Mucosa of descending colon (tissue), 3 donors: ENCODE results near the gene GLT6D1. TPM values are rescaled to one million over a fixed set of nuclear protein-coding genes. Genes with fewer than 3 reads are reported as not detected.

Experiments used
- ATAC-seq: fragments of 200-7000 bp; cut with Tn5 transposase; one replicate; pipeline ENCODE4 v1.9.1; 2020; ENCODE audit warnings: mild to moderate bottlenecking, moderate library complexity
- DNase-seq, 3 donors: peaks; one replicate each; pipeline ENCODE4 v3.0.0-alpha.2; 2020
- H3K36me3 ChIP-seq: fragments of 200-600 bp; one replicate; pipeline ENCODE4 v1.8.0; 2021; ENCODE audit warnings: low read depth, mild to moderate bottlenecking
- H3K4me1 ChIP-seq: fragments of 200-600 bp; one replicate; pipeline ENCODE4 v1.8.0; 2021; ENCODE audit warnings: low read depth, mild to moderate bottlenecking
- H3K4me3 ChIP-seq: fragments of 200-600 bp; one replicate; pipeline ENCODE4 v1.8.0; 2021; ENCODE audit warnings: mild to moderate bottlenecking
- H3K9me3 ChIP-seq: fragments of 200-600 bp; one replicate; pipeline ENCODE4 v1.8.0; 2021; ENCODE audit warnings: mild to moderate bottlenecking
- intact Hi-C, 2 donors: fragments of 100-400 bp; cut with DNase I in 1 of 2; cut with micrococcal nuclease in 1 of 2; formaldehyde crosslinking; loops; one replicate each; pipeline versions ENCODE4 v1.11.0 to v1.11.1; 2022; cut with DNase I, micrococcal nuclease
- total RNA-seq, 3 donors: library from RNA; stranded (reverse); fragmentation: NEBNext Ultra II Directional in 2 of 3; extraction: Animal tissue kit (Norgen Biotek cat#: 25700) in 2 of 3; gene quantifications; one replicate each; pipeline versions ENCODE4 v1.2.1 to v1.2.4, GENCODE V29; 2021 to 2023
- TF ChIP-seq, protein P1 (sequence below): fragments of 200-600 bp; IDR thresholded peaks from one replicate; pipeline ENCODE4 v1.8.0; 2022; ENCODE audit warnings: antibody characterized with exemption, mild to moderate bottlenecking
- donor health status: DM: no; HTN: no; CAD: no; lungs with moderate emphysema.
- donor health status: DM: no; HTN: no; CAD: no.
- donor health status: DM: no; HTN: yes; CAD: no.

GLT6D1 gene
- total RNA-seq, 3 donors from 2014 or later, result not detected

DNA sequence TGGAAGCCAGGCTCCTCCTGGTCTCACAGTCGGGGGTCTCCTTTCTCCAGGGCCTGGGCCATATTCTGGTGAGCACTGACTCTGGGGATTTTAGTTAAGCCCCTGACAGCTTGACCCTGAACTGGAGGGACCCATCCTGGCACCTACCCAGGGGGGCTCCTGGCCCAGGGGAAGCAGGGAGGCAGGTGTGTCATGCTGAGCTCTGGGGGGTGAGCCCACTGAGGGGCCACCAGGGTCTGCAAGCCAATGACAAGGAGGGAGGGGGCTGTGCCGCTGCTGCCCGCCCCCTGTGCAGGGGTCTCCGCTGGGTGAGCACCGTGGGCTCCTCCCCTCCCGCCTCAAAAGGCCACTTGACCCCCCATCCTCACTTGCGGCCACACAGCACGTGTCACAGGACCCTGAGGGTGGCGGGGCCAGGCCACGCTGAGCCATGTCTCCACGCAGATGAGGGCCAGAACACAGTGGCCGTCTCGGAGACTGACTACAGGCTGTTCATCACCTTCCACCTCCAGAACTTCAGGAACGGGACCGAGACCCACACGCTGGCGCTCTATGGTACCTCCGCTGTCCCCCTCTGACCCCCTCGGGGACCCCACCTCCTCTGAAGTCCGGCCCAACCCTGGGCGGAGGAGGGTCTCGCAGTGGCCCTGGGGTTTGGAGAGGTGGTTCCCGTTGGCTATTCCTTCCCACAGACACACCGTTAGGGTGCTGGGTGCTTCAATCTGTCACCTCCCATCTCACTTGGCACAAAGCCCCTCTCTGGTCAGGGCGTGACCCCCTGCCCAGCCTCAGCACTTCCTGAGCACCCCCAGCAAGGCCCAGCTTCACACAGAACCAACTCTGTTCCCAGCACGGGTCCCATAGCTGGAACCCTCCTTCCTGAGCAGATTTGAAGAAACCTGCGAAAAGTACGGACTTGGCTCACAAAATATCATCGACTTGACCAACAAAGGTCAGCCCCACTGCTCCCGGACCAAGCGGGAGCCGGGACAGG is 25.8 kb upstream of the GLT6D1 start:
- Histone ChIP-seq H3K9me3 (no peaks in the 10 kb centered on the region), H3K4me1 (no peaks in the 10 kb centered on the region), H3K4me3 (no peak overlapping the region), H3K36me3 (no peaks in the 10 kb centered on the region)
- ATAC-seq (no peak), DNase-seq (no peak)
- intact Hi-C loops, result no loop called here
- TF ChIP-seq, protein P1, sequence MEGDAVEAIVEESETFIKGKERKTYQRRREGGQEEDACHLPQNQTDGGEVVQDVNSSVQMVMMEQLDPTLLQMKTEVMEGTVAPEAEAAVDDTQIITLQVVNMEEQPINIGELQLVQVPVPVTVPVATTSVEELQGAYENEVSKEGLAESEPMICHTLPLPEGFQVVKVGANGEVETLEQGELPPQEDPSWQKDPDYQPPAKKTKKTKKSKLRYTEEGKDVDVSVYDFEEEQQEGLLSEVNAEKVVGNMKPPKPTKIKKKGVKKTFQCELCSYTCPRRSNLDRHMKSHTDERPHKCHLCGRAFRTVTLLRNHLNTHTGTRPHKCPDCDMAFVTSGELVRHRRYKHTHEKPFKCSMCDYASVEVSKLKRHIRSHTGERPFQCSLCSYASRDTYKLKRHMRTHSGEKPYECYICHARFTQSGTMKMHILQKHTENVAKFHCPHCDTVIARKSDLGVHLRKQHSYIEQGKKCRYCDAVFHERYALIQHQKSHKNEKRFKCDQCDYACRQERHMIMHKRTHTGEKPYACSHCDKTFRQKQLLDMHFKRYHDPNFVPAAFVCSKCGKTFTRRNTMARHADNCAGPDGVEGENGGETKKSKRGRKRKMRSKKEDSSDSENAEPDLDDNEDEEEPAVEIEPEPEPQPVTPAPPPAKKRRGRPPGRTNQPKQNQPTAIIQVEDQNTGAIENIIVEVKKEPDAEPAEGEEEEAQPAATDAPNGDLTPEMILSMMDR, result no peak

DNA sequence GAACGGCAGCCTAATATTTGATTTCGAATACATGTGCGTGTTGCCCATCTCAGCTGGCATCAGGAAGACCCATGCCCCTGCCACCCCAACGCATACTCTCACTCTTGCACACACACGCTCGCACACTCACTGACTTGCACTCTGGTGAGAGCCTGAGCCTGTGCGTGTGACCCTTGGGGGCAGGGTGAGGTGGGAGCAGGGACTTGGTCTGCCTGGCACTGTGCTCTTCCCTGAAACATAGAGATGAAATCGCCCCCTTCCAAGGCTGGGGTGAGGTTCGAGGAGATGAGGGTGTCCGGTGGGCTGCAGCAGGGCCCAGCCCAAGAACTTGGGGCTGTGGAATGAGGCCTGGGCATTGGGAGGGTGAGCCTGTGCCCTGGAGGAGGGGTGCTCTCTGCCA is 24.9 kb upstream of the GLT6D1 start:
- Histone ChIP-seq H3K4me1 (no peaks in the 10 kb centered on the region), H3K36me3 (no peaks in the 10 kb centered on the region), H3K4me3 (no peak overlapping the region), H3K9me3 (no peaks in the 10 kb centered on the region)
- DNase-seq (no peak), ATAC-seq (no peak)
- TF ChIP-seq, protein P1, result no peak
- intact Hi-C loops, result no loop called here

DNA sequence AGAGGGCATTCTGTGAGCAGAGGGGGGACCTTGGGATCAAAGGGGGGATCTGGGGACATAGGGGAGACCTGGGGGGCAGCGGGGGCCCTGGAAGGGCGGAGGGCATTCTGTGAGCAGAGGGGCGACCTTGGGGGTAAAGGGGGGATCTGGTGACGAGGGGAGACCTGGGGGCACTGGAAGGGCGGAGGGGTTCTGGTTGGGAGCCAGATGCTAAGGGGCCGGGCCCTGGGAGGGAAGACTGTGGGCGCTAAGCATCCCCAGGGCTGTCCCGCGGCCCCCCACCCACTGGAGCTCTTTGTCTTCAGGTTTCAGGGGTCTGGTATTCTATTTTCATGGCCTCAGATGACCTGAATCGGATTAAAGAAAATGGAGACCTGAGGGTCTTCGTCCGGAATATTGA is 24.5 kb upstream of the GLT6D1 start:
- H3K9me3 ChIP-seq, result no peaks in the 10 kb centered on the region
- H3K4me1 ChIP-seq, result no peaks in the 10 kb centered on the region
- no peak for DNase-seq
- ATAC-seq, result no peak
- H3K4me3 ChIP-seq, result no peak overlapping the region
- intact Hi-C loops, result no loop called here
- H3K36me3 ChIP-seq, result no peaks in the 10 kb centered on the region
- TF ChIP-seq, protein P1, result no peak

DNA sequence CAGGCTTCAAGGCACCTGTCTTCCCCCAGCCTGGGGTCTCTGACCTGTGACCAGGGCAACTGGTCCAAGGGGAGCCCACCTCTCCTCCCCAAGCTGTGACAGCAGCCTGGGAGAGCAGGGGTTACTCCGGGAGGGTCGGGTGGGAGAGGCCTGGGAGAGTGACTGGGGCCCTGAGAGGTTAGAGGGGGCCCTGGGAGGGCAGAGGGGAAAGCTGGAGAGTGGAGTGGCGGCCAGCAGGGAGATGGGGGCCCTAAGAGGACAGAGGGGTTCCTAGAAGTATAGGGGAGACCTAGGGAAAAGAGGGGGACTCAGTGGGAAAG is 24.1 kb upstream of the GLT6D1 start:
- intact Hi-C loops, result no loop called here
- no peak for DNase-seq
- TF ChIP-seq, protein P1, result no peak
- no peak for ATAC-seq
- H3K4me1 ChIP-seq, result no peaks in the 10 kb centered on the region
- no peaks in the 10 kb centered on the region for H3K36me3 ChIP-seq
- no peak overlapping the region for H3K4me3 ChIP-seq
- H3K9me3 ChIP-seq, result no peaks in the 10 kb centered on the region

DNA sequence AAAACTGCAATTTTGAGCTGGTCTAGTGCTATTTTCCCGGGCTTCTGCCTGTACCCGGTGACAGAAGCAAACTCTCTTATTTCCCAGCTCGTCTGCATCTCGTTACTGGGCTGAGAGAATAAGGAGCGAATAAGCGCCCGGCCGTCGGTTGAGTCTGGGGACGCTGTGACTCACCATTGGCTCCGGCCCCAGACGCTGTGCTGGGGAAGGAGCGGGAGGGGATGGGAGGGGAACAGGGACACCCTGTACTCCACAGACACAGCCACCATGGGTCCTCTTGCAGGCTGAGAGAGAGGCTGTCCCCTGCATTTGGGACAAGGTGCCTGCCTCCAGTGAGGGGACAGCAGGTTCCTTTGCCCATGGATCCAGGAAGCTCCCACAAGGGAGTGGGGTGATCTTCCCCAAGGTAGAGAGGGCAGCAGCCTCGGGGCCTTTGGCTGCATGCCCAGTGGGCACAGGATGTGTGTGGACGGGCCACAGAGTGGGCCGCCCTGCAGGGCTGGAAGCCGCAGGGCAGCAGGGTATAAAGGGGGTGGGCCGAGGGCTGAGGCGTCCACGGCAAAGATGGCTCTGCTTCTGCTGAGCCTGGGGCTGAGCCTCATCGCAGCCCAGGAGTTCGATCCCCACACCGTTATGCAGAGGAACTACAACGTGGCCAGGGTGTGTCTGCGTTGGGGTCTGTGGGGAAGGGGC is 23.6 kb upstream of the GLT6D1 start, which contains the start of gene LCN9:
Gene LCN9, plus strand, starts transcription at position 552 of the 693 bp plus-strand sequence. Its CDS starts 13 bp downstream, at position 565.
- H3K4me3 ChIP-seq, result no peak within 1 kb of the TSS
- intact Hi-C loops, result no loop called here
- no peak for DNase-seq
- H3K9me3 ChIP-seq, result no peaks in the 10 kb centered on the region
- no peaks in the 10 kb centered on the region for H3K4me1 ChIP-seq
- ATAC-seq, result no peak
- H3K36me3 ChIP-seq, result no peaks in the 10 kb centered on the region
- TF ChIP-seq, protein P1, result no peak
